Suprapubic skin (tissue), 4 donors: ENCODE results near the gene AGTR2. TPM values are rescaled to one million over a fixed set of nuclear protein-coding genes. Genes with fewer than 3 reads are reported as not detected.
"Not testable (repeated sequence)": the region's sequence is repeated elsewhere in the genome, so short reads cannot be mapped to it uniquely, and the experiment has no call there.

Experiments used
- DNase-seq, 2 donors: peaks; one replicate each; pipeline ENCODE4 v3.0.0-alpha.2; 2019; ENCODE audit warnings: low spot score in 2 of 2
- H3K27ac ChIP-seq: fragments of 200-600 bp; sonication (generic); one replicate; pipeline ENCODE4 v1.5.1; 2019
- H3K27me3 ChIP-seq: fragments of 200-600 bp; sonication (generic); one replicate; pipeline ENCODE4 v1.5.1; 2019
- H3K36me3 ChIP-seq: fragments of 200-600 bp; sonication (generic); one replicate; pipeline ENCODE4 v1.5.1; 2019
- H3K4me1 ChIP-seq: fragments of 200-600 bp; sonication (generic); one replicate; pipeline ENCODE4 v1.5.1; 2019
- H3K4me3 ChIP-seq: fragments of 200-600 bp; sonication (generic); one replicate; pipeline ENCODE4 v1.5.1; 2019; ENCODE audit warnings: mild to moderate bottlenecking
- H3K9me3 ChIP-seq: fragments of 200-600 bp; sonication (generic); one replicate; pipeline ENCODE4 v1.5.1; 2019
- CTCF ChIP-seq, 2 donors: fragments of 200-600 bp in 1 of 2; fragments of 450-650 bp in 1 of 2; sonication (generic) in 1 of 2; IDR thresholded peaks; one replicate each; pipeline ENCODE4 v1.5.1; 2016 to 2019; ENCODE audit warnings: antibody characterized with exemption in 2 of 2, mild to moderate bottlenecking in 1 of 2, moderate library complexity in 1 of 2
- EP300 ChIP-seq: sonication (generic); formaldehyde crosslinking; IDR thresholded peaks from one replicate; pipeline ENCODE4 v1.6.1; 2017; ENCODE audit warnings: antibody characterized with exemption
- POLR2A ChIP-seq, 2 donors: fragments of 450-650 bp; IDR thresholded peaks; one replicate each; pipeline ENCODE4 v1.6.1; 2017; ENCODE audit warnings: antibody characterized with exemption in 2 of 2, mild to moderate bottlenecking in 2 of 2, moderate library complexity in 2 of 2
- POLR2AphosphoS5 ChIP-seq, 3 donors: sonication (generic); formaldehyde crosslinking; IDR thresholded peaks; one replicate each; pipeline ENCODE4 v1.6.1; 2017; ENCODE audit warnings: antibody characterized with exemption in 3 of 3
- WGBS: methylation state at CpG from one replicate; pipeline ENCODE4 v1.1.5; 2018; 5-methylcytosine and 5-hydroxymethylcytosine counted together
- total RNA-seq, 4 donors: library from RNA; depleted of rRNA; stranded (reverse); fragments of >200 nt; gene quantifications; one replicate each; pipeline ENCODE4 v1.1.0, GENCODE V29; 2016

The AGTR2 gene
- total RNA-seq, 4 donors from 2014 or later = not detected

- TF ChIP-seq POLR2A (IDR thresholded peaks at IDR 0.05) (no peak), CTCF (IDR thresholded peaks at IDR 0.05) (no peak), EP300 (no peak), POLR2AphosphoS5 (IDR thresholded peaks at IDR 0.05) (no peak)
- no peaks in the 10 kb centered on the region for H3K9me3 ChIP-seq
- H3K27me3 ChIP-seq = no peaks in the 10 kb centered on the region
- H3K36me3 ChIP-seq = no peaks in the 10 kb centered on the region
- no peaks in the 10 kb centered on the region for H3K4me1 ChIP-seq
- no peak overlapping the region for H3K4me3 ChIP-seq
- no peak for DNase-seq
- H3K27ac ChIP-seq = no peak overlapping the region
Measured at GRCh38 chrX:116213262-116213661, 42.7 kb downstream of the AGTR2 start.

- not testable (repeated sequence) for H3K36me3 ChIP-seq, H3K4me3 ChIP-seq, H3K27ac ChIP-seq, H3K4me1 ChIP-seq, H3K27me3 ChIP-seq, DNase-seq, H3K9me3 ChIP-seq
- whole genome bisulfite sequencing = 86% methylated on average over 2 of the region's 2 CpGs
Measured at GRCh38 chrX:116217080-116217479, 46.5 kb downstream of the AGTR2 start.
